Limb (tissue), 2 donors: ENCODE measurements around the gene SPAG16.

Experiments
- DNase-seq, 2 donors: peaks; one replicate each; pipeline ENCODE4 v3.0.0-alpha.2; 2016; ENCODE audit errors: extremely low spot score in 2 of 2

The SPAG16 gene

DNA sequence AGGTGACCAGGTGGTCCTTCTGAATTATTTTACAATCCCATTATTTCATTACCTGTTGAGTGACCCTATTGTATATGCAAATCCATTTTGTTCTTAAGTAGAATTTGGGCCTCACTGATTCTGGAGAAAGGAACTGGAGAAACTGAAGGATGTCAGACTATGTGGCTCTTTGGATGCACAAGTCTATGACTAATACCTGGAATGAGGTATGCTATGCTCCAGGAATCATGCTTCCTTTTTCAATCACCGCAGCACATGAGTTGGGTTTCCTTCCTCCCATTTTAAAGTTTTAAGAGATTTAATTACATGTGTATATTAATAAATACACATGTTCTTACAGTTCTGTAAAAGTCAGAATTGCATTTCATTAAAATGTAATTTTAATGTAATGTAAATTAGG lies 872.7 kb downstream of the SPAG16 start:
- no peak for DNase-seq

DNA sequence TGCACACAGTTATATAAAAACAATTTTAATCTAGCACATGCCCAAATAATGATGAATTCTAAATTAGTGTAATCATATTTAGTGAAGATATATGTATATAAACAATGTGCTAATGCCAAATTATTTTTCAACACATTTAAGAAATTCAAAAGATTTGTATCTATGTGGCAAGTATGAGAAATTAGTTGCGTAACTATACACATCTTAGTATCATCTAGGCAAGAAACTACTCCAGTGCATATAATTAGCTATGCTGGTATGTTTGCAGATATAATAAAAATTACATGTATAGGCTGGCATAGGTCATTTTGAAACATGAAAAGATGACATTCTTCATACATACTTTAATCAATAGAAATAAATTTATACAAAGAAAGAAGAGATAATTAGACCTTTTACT lies 874.6 kb downstream of the SPAG16 start:
- no peak for DNase-seq

DNA sequence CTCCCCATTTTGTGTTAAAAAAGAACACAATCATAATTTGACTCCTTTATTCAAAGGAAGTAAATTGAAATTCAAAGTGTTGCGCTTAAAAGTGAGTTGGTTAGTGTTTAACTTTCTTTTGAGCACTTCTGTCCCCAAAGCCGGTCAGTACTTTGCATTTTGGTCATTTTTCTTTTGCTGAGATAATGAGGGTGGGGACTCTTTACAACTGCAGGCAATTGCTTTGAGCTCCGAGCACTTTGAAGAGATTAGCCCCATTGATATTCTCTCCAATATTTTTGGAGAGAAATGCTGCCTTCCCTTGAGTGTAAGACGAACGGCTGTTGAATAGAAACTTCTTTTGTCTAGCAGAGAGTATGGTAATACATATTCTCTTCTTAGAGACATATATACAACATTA lies 885.0 kb downstream of the SPAG16 start:
- DNase-seq, result no peak

DNA sequence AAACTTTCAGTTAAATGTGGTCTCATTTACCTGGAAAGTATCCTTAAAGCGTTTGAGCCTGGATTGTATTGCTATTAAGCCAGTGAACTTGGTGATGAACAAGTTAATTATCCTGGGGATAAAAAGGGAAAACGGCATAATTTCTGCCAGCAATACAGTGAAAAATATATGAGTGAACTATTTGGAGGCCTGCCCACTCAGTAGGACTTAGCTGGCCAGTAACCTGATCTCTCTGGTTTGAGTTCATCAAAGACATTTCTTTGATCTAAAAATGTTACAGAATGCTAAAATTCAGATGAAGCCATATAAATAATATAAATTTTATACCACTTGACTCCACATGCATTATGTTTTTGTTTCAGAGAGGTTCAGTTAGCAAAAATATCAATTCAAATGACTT lies 885.5 kb downstream of the SPAG16 start:
- no peak for DNase-seq

DNA sequence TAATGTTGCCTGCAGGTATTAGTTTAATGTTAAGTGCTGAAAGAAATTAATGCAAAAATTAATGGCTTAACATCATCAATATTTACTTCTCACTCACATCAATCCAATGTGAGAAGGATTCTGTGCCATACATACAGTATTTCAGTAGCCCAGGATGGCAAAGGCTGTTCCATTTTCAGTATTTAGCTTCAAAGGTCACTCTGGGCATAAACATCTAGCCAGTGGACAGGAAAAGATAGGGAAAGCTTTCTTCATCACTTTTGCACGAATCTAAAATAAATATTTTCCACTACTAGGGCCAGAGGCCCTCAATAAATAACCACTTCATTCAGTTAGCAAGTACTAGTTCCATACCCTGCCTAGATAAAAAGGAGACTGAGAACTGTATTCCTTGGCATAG lies 890.3 kb downstream of the SPAG16 start:
- DNase-seq, result no peak

DNA sequence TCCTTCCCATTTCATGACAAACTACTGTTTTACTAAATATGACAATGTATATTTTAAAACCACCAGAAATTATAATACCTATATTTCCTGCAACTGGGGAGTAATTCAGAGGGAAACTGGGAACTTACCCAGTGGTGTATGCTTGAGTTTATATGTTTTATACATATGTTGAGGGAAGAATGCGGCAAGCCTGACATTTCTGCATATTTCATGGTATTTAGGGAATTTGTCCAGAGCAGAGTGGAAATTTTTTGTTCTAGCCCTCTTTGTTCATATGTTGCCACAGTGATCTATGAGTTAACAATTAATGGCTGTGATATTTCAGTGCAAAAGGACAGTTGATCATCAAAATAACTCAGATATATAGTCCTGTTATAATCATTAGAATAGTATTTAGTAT lies 895.8 kb downstream of the SPAG16 start:
- DNase-seq, result peak in 1 of 2 donors; percentile 32

DNA sequence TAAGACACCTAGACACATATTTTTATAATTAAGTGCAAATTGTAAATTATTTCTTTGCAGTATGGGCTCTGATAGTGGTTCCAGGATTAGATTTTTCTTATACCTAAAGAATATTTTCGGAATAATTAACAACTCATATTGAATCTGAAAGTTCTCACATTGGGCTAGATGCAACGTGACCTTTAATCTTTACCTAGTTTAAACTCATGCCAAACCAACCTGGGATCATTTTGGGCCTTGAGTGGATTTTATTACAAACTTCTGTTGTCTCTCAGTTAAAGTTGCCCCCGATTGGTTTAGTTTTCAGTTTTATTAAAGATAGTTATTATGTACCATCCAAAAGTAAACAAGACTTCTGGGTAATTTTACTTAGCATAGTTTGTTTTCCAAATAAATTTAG lies 896.4 kb downstream of the SPAG16 start:
- DNase-seq, result no peak

DNA sequence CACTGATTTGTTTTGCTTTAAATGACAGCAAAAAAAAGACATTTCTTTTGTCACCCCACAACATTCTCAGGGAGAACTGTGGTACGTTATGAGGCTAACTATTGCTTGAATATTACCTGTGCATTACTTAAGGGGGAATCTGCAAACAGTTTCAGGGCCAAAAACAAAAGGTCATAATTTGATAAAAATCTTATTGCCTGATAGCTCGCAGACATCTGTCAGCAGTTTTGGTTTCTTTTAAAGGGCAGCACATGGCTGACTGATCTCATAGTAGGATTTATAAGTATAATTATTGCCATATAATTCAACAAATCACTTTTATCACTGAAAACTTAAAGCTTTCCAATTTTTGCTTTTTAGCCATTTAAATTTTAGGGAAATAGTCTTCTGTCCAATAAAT lies 900.2 kb downstream of the SPAG16 start:
- DNase-seq, result no peak

DNA sequence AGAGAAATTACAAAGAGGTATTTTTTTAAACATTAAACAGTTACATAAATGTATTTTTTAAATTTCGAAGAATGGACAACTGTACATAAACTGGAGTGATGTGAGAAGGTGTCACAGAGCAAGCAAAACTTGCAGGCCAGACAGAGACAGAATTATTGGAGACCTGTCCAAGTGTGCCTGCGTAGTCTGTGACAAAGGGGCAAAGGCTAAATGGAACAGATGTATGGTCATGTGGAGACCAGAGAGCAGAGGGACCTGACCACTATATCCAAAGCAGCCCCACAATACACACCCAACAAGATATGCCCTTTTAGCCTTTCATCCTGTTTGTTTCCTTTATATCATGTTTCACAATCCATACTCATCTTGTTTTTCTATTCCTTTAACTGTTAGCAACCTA lies 901.3 kb downstream of the SPAG16 start:
- no peak for DNase-seq

DNA sequence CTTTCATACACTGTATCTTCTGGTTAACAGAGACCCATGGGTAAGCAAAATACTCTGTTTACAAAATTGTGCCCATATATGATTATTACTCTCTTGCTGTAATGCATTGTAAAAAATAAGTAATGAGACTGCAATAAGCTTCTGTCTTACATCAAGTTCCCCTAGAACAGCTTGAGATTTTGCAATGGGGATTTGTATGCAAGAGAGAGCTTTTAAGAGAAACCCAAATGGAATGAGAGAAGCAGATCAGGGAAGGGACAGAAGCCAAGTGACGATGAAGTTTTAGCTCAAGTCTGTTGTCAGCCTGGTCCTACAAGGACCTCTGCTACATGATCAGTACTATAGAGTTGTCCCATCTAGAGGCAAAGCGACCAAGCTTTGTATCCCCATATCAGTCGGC lies 908.4 kb downstream of the SPAG16 start:
- DNase-seq, result no peak

DNA sequence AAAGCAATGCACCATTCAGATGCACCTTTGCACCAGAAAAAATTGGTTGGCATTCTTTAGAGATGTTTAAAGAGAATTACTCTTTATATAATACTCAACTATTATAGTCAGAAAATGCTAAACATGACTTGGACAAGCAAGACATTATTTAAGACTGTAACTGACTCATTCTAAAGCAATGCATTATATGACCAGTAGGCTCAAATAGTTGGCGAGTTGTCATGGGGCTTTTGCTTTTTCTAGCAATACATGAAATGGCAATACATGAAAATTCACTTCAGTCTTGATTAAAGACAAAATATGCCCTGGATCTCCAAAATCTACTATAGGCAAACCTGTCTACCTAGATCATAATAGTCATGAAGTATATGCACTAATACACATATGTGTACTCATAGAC lies 909.7 kb downstream of the SPAG16 start:
- no peak for DNase-seq

DNA sequence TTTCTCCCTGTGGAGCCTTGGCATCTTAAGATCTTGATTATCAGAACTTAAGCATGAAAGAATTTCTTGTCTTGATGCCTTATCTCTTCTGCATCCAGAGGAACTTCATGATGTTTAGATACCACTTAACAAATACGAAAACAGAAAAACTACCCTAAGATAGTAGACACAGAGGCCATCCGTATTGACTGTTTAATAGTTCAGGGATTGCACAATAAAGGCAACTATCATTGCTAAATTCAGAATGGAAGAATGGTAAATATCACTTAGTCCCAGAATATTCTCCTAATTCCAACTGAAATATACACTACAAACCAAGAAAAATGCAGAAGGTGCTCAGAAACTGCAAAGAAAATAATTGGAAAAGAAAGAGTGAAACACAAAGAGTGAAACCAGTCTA lies 912.0 kb downstream of the SPAG16 start:
- DNase-seq, result no peak

DNA sequence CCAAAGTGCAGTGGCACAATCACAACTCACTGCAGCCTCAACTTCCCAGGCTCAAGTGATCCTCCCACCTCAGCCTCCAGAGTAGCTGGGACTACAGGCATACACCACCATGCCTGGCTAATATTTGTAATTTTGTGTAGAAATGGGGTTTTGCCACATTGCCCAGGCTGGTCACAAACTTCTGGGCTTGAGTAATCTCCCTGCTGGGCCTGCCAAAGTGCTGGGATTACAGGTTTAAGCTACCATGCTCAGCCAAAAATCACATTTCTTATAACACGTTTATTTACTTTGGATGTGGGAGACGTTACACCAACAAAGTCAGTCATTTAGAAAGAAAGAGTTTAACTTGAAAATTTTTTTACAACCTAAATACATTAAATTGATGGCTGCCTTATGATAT lies 917.6 kb downstream of the SPAG16 start:
- DNase-seq, result no peak

DNA sequence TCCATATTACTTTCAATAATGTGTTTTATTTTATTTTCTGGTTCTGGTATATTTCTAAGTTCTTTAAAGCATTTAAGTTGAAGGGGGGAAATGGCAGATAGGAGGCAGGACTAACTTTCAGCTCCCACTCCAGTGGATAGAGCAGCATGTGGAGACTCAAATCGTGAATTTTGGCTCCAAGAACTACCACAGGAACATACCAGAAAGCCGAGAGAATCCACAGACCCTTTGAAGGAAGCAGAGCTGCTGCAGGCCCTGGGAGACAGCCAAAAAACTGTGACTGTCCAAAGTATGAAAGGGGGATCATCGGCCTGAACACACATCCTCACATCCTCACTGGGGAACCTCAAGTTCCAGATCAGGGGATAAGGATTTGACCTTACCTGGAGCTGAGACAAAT lies 919.0 kb downstream of the SPAG16 start:
- DNase-seq, result no peak

DNA sequence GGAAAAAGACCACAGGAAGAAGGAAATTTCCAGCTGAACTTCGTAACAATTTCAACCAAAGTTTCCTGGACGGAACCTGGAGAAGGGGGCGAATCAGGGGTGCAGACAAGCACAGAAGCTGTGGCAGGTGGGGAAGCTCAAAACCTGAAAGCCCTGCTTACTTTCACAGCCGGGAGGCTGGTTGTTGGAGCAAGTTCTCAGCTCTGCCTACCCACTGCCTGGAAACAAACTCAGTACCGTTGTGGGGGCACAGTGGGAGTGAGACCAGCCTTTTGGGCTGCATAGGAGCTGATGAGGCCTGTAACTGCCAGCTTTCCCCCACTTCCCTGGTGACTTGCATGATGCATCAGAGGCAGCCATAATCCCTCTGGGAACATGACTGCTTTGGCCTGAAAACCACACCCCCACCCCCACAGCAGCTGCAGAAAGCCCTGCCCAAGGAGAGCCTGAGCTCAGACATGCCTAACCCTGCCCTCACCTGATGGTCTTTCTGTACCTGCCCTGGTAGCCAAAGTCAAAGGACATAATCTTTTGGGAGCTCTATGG lies 919.6 kb downstream of the SPAG16 start:
- DNase-seq, result no peak

DNA sequence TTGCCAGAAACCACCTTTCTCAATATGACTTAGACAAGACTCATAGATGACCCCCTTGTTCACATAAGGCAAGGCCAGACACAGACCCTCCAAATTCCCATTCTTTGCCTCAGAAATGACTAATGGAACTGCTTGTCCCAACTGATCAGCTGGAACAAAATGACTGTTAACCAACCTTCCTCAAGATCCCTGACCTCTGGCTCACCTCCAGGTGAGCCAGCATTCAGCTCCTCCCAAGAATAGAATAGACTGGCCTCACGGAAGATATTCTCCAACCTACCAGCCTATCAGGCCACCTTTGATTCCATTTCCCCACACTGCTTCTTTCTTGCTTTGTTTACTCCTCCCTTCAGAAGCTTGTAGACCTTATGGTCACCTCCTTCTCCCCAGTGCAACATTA lies 930.8 kb downstream of the SPAG16 start:
- DNase-seq, result no peak

DNA sequence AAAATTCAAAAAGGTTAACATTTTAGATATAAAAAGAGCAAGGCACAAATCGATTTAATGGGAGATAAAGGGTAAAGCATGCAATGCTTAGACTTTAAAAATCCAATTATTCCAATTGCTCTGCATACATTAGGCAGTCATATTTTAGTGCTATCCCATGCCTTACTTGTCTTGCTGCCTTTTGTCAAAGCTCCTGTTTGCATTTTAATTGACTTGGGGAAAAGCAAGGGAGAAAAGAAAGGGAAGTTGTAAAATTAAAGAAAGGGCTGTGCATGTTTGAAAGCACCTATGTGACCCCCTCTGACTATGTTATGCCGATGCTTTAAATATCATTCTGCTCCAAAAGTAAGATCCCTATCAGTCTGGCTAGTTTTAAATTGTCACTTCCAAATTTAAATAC lies 932.9 kb downstream of the SPAG16 start:
- DNase-seq, result no peak

DNA sequence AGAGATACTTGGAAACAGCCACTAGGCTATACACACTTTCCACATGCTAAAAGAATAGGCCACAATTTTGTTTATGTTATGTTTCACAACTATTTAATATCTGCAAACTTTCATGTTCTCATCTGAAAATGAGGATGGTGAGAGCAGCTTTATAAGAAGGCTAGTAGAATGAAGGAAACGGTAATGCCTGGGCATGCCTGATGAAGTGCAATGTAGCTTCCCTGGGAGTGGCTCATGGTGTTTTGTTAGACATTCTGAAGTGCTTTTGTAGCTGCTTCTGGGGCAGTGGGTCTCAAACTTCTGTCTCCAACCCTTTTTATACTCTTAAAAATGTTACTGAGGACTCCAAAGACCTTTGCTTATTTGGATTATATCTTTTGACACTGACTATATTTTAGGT lies 933.3 kb downstream of the SPAG16 start:
- no peak for DNase-seq

DNA sequence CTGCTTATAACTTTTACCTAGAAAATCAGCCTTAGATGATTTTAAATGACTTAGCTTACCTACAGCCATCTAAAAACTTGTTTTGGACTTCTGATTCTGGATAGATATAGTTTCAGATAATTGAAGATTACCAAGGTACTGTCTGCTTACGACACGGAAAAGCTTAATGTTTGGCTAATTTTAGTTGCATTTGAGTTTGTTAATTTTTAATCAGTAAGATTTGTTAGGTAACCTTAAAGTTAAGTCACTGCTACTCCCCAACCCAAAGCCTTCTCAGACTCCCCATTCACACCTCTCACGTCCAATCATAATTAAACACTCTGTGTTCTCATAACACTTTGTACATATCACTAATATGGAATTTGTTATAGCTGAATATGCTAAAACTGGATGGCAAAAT lies 936.0 kb downstream of the SPAG16 start:
- DNase-seq, result no peak

DNA sequence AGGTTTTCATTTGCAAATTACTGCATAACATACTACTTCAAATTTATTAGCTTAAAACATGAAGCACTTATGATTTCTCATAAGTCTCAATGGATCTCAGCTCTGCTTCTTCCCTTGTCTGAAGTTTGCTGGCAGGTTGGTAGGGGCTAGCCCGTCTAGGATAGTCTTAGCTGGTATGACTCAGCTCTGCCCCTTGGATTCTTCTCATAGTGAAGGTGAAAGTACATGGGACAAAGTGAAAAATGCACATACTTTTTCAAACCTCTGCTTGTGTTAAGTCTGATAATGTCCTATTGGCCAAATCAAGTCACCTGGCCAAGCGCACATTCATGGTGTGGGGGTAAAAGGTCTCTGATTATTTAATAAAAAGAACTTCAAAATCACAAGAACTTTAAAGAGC lies 941.8 kb downstream of the SPAG16 start:
- DNase-seq, result no peak

DNA sequence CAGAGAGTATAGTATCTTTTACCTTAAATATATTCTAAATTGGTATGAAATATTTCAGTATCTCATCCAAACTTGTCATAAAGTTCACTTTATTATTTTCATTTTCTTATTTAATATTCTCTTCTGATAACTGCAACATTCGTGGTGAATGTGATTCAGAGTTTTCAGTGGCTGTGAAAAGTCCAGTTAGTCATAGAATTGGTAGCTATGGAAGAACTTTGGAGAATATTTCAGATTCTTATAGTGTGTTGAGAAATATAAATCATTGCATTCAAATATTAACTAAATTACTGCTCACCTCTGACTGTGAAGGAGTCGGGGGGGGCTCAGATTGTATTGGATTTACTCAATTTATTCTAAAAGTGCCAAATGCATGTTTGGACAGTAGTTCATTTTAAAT lies 948.0 kb downstream of the SPAG16 start:
- DNase-seq, result no peak

DNA sequence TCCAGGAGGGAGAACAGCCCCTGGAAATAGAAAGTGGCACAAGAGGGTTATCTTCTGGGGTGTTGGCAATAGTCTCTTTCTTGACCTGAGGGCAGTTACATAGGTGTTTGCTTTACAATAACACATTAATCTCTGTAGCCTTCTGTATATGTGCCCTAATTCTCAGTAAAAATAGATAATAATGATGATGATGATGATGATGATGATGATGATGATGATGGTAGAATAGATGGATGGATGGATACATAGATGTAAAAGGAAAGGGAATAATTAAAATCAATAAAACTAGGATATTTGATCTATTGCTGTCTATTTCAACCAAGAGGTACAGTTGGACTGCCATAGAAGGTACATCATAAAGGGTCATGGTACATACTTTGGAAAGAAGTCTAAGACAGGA lies 948.9 kb downstream of the SPAG16 start:
- DNase-seq, result no peak

DNA sequence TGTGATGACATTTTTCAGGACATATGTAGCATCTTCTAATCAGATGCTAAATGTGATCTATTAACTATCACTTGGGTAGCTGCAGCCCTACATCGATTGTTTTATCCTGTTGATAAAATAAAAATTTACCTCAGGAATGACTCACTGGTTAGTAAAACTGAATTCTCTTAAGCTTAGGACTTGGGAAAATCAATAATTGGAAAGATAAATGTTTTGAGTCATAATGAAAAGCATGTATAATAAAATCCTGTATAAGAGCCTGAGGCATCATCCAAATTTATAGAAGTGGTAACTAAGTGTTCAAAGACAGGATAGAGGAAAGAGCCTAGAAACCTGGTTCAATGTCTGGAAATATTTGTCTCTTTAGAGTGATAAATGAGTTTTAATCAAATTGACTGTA lies 958.5 kb downstream of the SPAG16 start:
- DNase-seq, result no peak

DNA sequence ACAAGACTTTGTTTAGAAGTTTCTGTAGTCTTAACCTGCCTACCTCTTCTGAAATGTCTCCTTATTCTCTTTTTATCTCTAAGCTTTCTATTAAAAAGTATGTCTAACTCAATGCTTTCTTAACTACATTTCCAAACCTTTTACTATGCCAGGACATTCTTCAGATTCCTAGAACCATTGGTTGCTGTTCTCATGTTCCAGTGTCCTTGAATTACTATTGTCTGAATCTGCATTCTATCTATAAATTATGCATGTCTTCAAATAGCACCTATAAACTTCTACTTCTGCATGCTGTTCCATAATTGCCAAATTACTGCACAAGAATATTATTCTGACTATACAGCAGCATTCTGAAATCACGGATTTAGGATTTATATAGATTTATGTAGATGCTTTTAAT lies 960.6 kb downstream of the SPAG16 start:
- DNase-seq, result peak in 1 of 2 donors; percentile 10
